ENCODE measurements around the gene MRAS.

The MRAS gene

DNA sequence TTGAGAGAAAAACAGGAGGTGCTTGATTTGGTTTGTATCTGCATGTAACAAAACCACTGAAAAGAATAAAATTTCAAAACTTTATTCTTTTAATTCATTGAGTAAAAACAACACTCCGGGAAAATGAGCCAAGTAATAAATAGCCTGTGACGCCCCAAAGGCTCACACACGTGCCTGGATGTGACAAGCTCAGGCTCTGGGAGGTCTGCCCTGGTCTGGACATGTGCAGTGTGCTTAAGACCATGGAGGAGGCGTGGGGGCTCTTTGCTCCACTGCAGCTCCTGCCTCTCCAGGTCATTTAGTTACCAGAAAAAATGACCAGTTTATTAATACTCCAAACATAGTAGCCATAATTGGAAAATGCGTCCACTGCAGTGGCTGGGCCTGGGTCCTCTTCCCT, 10.1 kb upstream of the MRAS start:
- TF ChIP-seq, protein P1, sequence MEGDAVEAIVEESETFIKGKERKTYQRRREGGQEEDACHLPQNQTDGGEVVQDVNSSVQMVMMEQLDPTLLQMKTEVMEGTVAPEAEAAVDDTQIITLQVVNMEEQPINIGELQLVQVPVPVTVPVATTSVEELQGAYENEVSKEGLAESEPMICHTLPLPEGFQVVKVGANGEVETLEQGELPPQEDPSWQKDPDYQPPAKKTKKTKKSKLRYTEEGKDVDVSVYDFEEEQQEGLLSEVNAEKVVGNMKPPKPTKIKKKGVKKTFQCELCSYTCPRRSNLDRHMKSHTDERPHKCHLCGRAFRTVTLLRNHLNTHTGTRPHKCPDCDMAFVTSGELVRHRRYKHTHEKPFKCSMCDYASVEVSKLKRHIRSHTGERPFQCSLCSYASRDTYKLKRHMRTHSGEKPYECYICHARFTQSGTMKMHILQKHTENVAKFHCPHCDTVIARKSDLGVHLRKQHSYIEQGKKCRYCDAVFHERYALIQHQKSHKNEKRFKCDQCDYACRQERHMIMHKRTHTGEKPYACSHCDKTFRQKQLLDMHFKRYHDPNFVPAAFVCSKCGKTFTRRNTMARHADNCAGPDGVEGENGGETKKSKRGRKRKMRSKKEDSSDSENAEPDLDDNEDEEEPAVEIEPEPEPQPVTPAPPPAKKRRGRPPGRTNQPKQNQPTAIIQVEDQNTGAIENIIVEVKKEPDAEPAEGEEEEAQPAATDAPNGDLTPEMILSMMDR (IDR thresholded peaks at IDR 0.05; ENCODE audit: low read depth, low read length): no peak
- H3K4me3 ChIP-seq (ENCODE audit: low read depth, low read length): no peak overlapping the region

DNA sequence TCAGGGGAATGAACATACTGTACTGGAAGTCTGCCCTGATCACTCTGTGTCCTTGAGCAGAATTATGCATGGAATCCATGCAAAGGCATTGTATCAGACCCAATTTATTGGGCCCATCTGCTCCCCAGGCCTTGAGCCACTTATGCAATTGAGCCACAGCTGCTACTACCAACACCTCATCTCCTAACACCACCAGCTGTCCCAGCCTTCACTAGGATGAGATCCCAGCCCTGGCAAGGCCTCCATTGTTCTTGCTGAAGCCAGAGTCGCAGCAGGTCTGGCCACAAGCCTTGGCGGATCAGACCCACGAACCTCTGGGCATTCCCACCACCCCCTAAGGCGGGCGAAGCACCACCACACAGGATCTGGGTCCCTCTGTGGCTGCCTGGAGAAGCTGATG, 9.6 kb upstream of the MRAS start:
- TF ChIP-seq, protein P1 (IDR thresholded peaks at IDR 0.05; ENCODE audit: low read depth, low read length): no peak
- H3K4me3 ChIP-seq (ENCODE audit: low read depth, low read length): no peak overlapping the region

- H3K4me3 ChIP-seq (ENCODE audit: low read depth, low read length): no peak overlapping the region
- TF ChIP-seq, protein P1 (IDR thresholded peaks at IDR 0.05; ENCODE audit: low read depth, low read length): no peak
Measured at GRCh38 chr3:138340511-138340910, 7.9 kb upstream of the MRAS start.

DNA sequence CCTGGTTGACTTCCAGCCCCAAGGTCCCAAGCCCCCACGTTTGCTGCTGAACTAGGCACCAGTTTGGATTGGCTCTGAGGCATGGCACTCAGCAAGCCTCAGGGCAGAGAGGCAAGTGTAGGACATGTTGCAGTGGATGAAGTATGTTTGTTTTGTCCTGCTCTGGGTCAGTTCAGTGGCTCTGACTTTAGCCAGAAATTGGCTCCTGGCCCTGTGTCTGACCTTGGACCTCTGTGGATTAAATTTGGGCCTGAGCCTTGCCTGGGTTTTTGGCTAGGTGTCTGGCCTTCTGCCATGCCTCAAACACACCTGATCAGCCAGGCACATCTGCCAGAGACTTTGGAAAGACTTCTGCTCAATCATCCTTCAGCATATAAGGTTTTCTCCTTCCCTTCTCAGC, 3.6 kb upstream of the MRAS start:
- TF ChIP-seq, protein P1 (IDR thresholded peaks at IDR 0.05; ENCODE audit: low read depth, low read length): no peak
- no peak overlapping the region for H3K4me3 ChIP-seq (ENCODE audit: low read depth, low read length)

- TF ChIP-seq, protein P1 (IDR thresholded peaks at IDR 0.05; ENCODE audit: low read depth, low read length): no peak
- H3K4me3 ChIP-seq (ENCODE audit: low read depth, low read length): peak overlapping the region; percentile 75
Measured at GRCh38 chr3:138348754-138349739, 668 bp downstream of the MRAS start.

GRCh38 chr3:138349926-138350665, 1.7 kb downstream of the MRAS start:
- TF ChIP-seq, protein P1 (IDR thresholded peaks at IDR 0.05; ENCODE audit: low read depth, low read length): no peak
- H3K4me3 ChIP-seq (ENCODE audit: low read depth, low read length): peak overlapping the region; percentile 75

DNA sequence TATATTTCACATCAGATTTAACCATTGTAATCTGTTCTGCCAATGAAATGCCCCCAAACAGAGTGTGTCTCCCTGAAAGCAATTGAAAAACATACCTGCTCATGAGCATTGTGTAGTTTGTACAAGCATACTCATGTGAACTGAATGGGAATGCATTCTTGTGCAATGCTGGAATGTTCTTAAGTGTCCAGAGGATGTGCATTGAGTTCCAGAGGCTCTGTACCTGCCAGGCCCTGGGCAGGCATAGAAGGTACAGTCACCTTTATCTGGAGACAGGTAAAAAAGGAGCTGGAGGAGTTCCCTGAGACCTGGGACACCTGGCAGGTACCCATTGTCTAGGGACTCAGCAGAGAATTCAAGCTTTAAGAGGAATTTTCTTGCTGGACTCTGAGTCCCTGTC, 2.8 kb downstream of the MRAS start:
- H3K4me3 ChIP-seq (ENCODE audit: low read depth, low read length): no peak overlapping the region
- TF ChIP-seq, protein P1 (IDR thresholded peaks at IDR 0.05; ENCODE audit: low read depth, low read length): no peak
